Dermis blood vessel endothelial cell (primary cell): Measurements from ENCODE around the gene UTP11. TPM values are rescaled to one million over a fixed set of nuclear protein-coding genes. Genes with fewer than 3 reads are reported as not detected.

ENCODE experiments used
- DNase-seq: peaks from one replicate; pipeline ENCODE4 v3.0.0; 2010
- total RNA-seq: library from RNA; depleted of rRNA; stranded (reverse); fragments of >200 nt; gene quantifications from 2 replicates; pipeline ENCODE4 v1.2.3, GENCODE V29; 2014

UTP11 gene
- total RNA-seq, 1 donor from 2014 or later, result 47.5 TPM

DNA sequence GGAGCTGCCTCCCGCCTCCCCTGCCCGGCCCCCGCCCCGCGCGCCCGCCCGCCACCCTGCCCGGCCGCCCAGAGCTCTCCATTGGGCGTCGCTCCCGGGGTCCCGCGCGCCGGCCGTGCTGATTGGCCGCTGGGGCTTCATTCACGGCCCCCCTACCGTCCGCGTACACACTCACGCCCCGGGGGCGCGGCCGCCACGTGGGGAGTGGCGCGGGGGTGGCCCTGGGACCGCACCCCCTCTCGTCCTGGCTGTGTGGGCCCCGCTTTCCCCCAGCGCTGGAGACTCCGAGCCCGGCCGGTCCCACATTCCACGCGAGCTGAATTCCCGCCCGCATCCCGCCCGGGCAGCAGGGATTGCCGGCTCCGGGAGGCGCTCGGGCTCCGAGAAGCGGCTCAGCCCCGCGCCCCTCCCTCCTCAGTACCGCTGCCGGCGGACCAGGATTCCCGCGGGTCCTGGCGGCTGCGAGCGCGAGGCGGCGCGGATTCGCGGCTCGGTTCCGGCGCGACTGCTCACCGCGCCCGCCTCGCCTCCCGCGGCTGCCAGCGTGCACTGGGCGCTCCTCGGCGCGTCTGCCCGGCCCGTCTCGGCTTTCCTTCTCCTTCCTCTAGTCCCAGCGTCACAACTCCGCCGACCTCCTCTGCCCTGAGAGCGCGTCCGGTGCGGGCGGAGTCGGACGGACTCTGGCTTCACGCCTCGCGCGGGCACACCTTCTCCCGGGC is 34.5 kb downstream of the UTP11 start:
- peak; percentile 80 for DNase-seq

DNA sequence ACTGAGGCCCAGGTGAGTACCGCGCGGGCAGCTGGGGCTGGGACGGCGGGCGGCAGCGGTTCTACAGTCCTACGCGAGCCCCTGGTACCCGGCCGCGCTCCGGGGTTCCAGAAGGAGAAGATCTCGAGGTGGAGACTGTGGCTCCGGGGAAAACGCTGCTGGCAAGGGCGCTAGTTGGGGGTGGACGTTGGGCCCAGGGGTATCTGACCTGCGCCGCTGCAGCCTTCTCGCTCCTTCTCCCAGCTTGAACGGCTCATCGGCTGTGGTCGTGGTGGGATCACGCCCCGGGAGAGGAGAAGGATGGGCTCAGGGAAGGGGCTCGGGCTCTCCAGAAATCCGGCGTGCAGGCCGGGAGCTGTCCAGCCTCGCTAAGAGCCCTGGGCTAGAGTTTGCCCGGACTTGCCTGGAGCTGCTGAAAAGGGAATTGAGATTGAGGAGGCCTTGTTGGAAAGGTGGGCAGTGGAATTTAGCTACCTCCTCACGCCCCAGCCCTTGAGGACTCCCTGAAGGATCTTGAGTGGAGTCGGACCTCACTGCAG is 35.1 kb downstream of the UTP11 start:
- DNase-seq, result peak; percentile 50

DNA sequence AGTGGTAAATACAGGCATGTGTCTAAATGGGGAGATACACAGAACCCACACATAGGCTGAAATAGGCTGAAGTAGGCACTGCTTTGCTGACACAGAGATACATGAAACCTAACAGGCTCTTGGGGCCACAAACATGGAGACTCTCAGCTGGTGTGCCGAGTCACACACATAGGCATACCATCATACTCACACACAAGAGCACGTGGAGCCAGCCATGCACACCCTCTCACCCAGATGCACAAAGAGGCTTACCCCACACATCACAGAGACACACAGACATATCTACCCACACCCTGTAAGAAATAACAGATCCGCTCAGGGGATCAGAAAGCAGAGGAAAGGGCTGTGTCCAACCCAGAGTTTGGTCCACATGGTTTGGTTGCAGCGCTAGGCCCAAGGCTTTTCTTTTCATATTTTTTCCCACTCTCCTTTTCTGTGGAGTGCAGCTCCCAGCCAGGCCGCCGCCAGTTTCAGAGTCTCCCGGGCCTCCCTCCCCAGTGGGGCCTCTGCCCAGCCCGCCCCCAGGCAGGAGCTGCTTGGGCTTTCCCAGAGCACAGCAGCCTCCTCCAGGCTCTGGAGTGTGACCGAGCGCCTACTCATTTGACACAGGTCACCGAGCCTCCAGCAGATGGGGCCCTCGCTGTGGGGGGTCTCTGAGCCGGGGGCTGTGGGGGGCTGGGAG is 38.0 kb downstream of the UTP11 start:
- no peak for DNase-seq

DNA sequence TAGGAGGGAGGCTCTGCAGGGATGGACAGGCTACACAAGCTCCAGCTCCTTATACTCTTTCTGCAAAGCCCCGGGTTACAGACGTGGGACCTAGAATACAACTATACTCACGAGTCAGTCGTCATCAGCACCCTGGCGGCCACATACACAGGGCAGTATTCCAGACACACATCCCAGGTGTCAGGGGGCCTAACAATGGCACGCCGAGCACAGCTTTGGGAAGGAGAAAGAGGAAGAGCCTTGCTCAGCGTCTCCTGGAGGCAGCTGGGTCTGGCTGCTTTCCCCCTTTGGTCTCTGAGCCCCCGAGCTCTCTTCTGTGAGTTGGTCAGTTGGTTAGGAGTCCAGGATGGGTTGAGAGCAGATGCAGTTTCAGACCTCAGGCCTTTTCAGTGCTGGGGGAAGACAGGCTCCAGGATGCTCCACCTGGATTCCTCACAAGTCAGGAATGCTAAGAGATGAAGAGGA is 38.6 kb downstream of the UTP11 start:
- DNase-seq, result no peak

GRCh38 chr1:38052750-38053415 is 40.3 kb downstream of the UTP11 start:
- DNase-seq, result no peak

DNA sequence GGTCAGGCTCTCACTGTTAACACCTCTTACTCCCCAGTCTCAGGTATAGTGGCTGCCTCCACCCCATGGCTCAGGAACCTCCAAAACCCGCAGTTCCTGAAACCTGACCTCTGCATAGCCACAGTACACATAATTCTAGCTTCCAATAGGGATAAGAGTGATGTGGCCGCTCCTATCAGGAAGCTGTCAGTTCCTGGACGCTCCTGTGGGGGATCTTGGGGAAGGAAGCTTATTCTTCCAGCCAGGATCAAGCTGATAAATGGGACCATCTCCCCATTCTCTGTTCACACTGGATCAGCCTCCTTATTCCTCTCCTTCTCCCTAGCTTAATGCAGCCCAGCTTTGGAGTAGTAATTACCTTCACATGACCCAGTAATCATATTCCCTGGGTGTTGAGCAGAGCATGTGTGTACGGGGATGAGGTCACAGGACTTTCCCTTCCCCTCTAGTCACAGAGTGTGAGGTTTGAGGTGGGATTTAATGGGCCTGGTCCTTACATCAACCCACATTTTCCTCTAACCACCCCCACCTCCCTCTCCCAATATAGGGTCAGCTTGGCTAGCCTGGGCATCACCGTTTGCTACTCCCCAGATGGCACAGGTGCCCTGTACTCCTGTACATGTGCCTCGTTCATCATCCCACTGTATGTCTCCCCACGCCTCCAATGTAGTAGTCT is 41.0 kb downstream of the UTP11 start:
- DNase-seq, result peak; percentile 18

GRCh38 chr1:38055398-38055797 is 42.9 kb downstream of the UTP11 start:
- no peak for DNase-seq

DNA sequence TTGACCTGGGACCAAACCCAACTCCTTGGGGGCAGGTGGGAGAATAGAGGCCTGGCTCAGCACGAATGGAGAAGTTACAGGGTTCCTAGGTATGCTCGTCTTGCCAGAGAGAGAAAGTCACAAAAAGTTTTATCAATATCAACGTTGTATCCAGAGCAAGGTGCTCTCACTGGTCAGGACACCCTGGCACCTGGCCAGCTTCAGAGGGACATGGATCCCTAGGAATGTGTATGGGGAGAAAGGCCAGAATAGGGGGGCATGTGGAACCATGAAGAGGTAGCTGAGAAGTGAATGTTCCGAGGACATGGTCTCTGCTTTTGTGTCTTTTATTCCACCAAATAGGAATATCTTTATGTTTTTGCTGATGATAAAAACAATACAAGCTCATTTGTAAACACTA is 43.4 kb downstream of the UTP11 start:
- DNase-seq, result no peak

- no peak for DNase-seq
These were observed 47.2 kb downstream of the UTP11 start for GRCh38 chr1:38059635-38060250.

DNA sequence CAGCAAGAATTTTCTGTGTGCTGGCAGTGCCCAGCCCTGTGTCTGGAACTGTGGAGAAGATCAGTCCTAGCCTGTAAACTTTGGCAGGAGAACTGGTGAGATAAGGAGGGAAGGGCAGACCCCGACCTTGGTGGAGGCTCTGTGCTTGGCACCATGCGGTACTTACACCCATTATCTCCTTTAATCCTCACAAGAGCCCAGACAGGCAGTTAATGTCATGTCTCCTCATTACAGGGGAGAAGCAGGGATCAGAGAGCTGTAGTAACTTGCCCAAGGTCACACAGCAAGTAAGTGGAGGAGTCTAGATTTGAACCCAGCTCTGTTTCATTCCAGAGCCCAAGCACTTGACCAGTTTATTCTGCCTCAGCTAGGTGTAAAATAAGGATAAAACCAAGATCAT is 48.0 kb downstream of the UTP11 start:
- DNase-seq, result no peak

DNA sequence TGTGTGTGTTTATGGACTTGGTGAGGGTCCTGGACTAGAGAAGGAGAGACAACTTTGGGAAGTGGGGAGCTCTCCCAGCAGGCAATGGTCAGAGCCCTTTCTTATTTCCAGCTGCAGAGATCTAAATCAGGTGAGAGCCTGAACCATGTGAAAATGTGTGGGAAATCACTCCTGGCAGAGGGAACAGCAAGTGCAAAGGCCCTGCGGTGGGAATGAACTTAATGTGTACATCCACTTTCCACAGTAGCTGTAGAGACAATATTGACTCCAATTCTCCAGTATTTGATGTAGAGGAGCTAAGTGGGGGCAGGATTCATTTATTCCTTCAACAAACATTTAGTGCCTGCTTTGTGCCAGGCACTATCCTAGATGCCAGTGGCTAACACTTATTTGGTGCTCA is 48.8 kb downstream of the UTP11 start:
- no peak for DNase-seq

DNA sequence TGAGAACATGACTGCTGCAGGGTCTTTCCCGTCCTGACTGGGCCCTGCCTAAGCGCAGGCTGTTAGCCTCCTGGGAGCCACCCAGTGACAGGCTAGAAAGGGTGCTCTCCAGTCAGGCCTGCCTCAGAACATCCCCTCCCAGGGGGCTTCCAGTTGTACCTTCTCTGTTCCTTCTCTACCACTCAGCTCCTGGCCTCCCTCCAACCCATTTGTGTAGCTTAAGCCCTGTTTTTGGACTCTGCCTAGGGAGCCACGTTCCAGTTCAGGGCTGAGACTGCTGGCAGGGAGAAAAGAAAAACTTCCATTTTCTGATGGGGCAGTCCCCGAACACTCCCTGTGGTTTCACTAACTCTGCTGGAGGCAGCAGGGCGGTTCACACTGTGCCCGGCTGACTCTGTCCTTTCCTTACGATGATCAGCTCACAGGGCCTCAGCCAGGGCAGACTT is 49.4 kb downstream of the UTP11 start:
- no peak for DNase-seq

DNA sequence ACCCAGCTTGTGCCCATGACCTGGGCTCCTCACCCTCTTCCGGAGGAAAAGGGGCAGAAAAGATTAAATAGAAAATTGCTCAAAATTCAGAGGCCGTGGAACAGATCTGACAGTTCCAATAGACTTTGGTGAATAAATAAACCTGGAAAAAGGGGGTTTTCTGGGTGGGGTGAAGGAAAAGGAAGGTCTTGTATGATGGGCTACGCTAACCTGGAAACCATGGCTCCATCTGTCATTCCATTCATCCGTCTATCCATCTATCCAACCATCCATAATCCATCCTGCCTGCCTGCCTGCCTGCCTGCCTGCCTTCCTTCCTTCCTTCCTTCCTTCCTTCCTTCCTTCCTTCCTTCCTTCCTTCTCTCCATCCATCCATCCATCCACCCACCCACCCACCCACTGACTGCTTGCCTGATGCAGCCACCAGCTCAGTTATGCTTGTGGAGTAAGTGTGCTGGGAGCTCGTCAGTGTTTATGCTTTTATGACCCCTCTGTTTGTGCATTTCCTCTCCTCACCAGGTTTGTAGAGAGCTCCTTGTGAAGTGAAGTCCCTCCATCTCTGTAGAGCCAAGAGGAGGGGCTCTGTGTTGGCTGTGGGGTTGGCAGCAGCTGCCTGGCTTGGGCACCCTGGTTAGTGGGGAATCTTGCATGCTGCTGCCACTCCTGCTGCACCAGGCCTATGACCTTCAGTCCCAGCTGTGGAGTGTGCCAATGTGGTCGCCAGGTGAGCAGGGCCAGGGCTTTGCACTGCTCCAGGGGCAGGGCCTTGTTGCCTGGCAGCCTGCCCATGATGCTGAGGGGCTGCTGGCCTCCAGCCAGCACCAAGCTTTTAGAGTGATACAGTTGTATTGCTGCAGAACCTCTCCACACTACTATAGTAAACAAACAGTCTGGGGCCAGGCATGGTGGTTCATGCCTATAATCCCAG is 50.1 kb downstream of the UTP11 start:
- DNase-seq, result no peak

DNA sequence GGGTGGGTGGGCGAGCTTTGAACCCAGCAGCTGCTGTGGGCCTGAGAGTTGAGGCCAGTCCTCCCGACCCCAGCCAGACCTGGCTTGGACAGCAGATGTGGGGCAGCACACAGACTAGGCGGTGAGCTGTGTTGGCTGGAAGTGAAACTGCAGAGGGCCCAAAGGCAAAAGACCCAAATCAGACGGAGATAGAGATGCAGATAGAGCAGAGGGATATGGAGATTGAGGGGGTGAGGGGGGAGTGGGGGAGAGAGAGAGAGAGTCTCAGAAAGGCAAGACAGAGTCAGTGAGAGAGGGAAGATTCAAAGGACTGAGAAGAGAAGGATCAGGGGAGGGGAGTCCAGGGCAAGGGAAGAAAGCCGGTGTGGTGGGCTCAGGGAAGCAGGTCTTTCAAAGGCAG is 51.1 kb downstream of the UTP11 start:
- no peak for DNase-seq

- peak; percentile 16 for DNase-seq
These were observed 51.8 kb downstream of the UTP11 start for GRCh38 chr1:38064197-38064903.

DNA sequence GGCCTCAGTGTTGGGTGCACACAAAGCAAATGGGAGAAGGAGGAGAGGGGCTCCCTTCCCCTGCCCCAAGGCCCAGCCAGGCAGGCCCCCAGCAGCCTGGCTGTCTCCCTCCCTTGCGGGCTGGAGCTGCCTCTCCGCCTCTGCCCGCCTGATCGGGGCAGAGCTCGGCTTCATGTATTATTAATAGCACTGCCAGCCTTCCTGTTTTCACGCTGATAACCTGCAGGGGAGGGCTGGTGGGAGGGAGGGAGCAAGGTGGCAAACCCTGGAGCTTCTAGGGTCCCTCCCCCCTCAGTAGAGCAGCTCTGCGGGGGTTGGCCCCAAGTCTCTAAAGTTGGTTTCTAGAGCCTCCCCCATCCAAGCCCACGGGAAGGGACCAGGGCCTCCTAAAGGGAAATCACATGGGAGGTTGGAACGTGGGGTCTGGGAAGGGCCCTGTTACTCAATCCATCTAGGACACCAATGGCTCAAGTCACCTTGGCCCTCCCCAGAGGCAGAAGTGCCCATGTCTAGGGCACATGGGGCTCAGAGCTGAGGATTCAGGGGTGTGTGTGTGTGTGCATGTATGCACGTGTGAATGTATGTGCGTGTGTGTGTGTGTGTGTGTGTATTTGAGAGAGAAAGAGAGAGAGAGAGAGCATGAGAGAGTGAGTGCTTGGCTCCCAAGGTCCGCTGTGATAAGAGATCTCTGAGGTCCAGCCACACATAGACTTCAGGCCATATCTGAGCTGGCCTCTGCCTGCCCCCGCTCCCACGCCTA is 55.9 kb downstream of the UTP11 start:
- DNase-seq, result no peak

DNA sequence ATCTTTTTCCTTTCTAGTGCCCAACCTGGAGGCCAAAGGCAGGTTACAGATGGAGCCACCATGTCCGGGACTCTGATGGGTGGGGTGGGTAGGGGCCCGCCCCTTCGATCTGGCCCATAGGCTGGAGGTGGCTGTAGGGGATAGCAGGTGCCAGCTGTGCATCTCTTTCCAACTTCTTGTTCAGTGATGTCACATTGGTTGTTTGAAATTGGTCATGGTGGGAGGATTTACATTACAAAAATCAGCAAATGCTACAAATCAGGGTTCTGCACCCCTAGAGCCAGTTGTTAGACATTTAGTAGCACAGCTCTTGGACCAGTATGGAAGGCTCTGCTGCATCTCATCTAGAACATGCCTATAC is 56.4 kb downstream of the UTP11 start:
- no peak for DNase-seq

DNA sequence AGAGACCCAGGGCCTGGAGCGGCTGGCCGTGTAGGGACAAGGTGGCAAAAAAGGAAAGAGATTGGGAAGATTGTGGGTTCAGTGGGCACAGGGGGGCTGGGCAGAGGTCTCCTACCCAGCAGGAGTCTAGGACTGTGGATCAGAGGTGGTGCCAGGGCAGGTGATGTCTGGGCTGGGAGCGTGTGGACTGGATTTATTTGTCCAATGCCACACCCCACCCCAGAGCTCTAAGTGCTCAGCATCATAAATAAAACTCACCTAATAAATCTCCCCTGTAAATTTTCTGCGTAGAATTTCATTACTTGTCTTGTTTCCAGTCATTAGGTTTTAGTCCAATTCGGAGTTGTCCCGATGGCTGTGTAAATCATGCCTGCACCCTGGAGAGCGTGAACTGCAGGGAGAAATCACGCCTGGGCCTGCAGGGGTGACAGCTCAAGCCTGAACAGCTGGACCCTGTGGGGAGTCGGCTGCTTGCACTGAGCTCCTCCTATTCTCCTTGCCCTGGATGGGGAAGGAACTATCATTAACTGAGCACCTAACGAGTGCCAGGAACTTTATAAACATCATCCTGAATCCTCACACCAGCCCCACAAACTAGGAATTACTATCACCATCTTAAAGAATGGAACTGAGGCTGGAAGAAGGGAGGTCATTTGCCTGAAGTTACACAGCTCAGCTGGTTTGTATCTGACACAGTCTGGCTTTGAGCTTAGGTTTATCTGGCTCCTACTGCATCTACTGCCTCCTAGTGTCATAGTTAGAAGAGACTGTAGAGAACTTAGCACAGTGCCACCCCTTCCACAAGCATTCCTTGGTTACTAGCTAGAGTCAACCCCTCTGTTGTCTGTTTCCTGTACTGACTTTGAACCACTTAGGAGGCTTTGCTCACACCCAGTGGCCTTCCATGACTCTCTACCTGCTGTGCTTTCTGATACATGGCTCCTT is 59.0 kb downstream of the UTP11 start:
- peak; percentile 55 for DNase-seq

DNA sequence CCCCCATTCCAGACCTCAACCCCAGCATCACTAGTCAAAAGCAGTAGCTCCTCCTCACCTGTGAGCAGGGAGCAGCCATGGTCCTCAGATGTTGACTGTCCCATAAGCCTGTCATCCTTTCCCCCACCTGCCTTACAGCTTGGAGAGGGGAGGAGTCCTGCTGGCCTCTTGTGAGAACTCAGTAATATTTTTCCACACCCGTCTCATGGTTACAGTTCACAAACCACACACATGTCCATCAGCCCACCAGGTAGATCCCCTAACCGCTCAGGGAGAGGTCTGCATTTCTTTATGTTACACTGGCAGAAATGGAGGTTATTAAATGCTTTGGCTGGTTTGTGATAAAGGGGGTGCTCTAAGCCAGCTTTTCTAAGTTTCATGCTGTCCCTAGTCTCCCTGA is 60.3 kb downstream of the UTP11 start:
- DNase-seq, result no peak
